AG04449 (cell line): Measurements from ENCODE around the gene FAM89A.
"Not testable (repeated sequence)": the region's sequence is repeated elsewhere in the genome, so short reads cannot be mapped to it uniquely, and the experiment has no call there.

Experiments used
- CTCF ChIA-PET: fragments of 350-600 bp; formaldehyde crosslinking; extraction: SDS; loops from one replicate; lab custom pipeline; 2021; ENCODE audit warnings: antibody characterized with exemption; lab: Yijun Ruan, JAX
- POLR2A ChIA-PET: fragments of 400-600, 350-600 bp; formaldehyde crosslinking; extraction: SDS; loops from one replicate; lab custom pipeline; 2020; ENCODE audit warnings: antibody characterized with exemption, inconsistent platforms; lab: Yijun Ruan, JAX
- DNase-seq: peaks from one replicate; pipeline ENCODE4 v3.0.0-alpha.2; 2010; ENCODE audit warnings: low read depth, low spot score
- H3K4me3 ChIP-seq: 2 replicates; pipeline ENCODE4 v1.5.1; 2011; ENCODE audit warnings: low read depth, mild to moderate bottlenecking, control low read depth, low read length
- TF ChIP-seq, protein P1 (sequence below): IDR thresholded peaks from one replicate; pipeline ENCODE4 v1.5.1; 2011; ENCODE audit warnings: mild to moderate bottlenecking, moderate library complexity, low read length, control low read depth, inconsistent platforms; ENCODE audit not compliant: insufficient read depth; ENCODE audit errors: missing control alignments

FAM89A gene

DNA sequence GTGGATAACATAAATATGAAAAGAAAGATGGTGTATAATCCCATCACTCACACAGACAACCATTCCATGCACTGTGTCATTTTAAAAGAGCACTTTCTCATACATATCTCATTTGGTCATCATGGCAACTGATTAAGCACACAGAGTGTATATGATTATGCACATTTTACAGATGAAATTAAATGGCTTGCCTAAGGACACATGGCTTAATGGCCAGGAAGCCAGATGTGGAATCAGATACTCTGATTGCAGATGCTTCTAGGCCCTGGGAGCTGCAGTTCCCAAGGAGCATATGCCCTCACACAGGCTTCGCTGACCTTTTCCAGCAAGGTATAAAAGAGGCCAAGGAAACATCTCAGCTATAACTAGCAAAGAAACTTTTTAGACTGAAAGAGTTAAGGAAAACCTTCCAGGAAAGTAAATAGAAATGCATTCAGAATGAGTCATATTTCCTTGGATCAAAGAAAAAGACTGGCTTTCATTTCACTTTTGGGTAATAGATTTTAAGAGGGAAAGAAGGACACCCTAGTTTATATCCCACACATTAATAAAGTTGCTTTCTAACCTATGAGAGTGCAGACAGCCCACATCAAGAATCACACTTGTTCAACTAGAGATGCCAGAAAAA lies 19.6 kb upstream of the FAM89A start:
- no peak for DNase-seq
- ChIA-PET POLR2A (no interaction called here), CTCF (interaction anchor here (0.6 to 1.4 kb wide), 2 partner anchors 21 to 27 kb away, joined by 3 read pairs; no protein-coding TSS in a partner anchor)
- no peak overlapping the region for H3K4me3 ChIP-seq
- TF ChIP-seq, protein P1, sequence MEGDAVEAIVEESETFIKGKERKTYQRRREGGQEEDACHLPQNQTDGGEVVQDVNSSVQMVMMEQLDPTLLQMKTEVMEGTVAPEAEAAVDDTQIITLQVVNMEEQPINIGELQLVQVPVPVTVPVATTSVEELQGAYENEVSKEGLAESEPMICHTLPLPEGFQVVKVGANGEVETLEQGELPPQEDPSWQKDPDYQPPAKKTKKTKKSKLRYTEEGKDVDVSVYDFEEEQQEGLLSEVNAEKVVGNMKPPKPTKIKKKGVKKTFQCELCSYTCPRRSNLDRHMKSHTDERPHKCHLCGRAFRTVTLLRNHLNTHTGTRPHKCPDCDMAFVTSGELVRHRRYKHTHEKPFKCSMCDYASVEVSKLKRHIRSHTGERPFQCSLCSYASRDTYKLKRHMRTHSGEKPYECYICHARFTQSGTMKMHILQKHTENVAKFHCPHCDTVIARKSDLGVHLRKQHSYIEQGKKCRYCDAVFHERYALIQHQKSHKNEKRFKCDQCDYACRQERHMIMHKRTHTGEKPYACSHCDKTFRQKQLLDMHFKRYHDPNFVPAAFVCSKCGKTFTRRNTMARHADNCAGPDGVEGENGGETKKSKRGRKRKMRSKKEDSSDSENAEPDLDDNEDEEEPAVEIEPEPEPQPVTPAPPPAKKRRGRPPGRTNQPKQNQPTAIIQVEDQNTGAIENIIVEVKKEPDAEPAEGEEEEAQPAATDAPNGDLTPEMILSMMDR, result no peak

DNA sequence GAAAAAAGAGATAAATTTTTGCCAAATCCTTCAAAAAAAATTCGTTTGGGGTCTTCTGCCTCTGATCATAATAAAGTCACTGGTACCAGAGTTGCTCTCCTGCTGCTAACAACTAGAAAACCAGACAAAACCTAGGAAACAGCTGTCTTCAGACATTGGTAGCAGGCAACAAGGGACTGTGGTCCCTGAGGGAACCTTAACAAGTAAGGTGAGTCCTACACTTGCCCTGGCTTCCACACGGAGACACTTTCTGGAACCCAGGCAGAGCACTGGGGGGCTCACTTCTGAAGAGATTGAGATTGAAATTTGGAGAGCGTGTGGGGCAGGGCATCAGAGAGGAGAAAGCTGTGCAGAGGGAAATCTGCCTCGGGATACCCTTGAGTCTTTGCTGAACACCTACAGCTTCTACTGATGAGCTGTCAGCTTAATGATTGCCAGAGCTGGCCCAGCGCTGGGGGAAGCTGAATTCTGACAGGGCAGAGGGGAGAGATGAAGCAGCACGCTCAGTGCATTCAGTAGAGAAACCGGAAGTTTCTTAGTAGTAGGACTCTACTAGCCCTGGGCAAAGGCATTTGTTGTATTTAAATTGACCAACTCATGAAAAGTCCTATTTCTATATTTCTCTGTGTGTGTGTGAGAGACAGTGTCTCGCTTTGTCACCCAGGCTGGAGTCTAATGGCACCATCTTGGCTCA lies 18.5 kb upstream of the FAM89A start:
- ChIA-PET CTCF (interaction anchor here (1.0 kb wide), 1 partner anchor 20 kb away, joined by 3 read pairs; no protein-coding TSS in a partner anchor), POLR2A (interaction anchor here (0.6 kb wide), 1 partner anchor 61 kb away, joined by 3 read pairs; no protein-coding TSS in a partner anchor)
- H3K4me3 ChIP-seq, result no peak overlapping the region

DNA sequence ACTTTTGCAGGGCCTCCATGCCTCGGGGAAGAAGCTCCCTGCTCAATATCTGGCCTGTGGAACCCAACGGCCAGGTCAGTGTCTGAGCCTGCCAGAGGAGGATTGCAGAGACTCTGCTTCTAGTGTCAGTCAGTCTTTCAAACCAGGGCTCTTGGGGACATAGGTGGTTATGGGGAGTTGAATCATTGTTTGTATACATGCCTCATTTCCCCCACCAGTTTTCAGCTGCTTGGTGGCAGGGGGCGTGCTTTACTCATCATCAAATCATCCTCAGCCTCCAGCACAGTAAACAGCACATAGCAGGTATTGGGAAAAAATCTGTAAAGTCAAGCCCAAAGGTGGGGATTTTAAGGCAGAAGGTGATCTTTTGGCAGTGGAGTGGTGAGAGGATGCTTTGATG lies 17.4 kb upstream of the FAM89A start:
- ChIA-PET POLR2A (no interaction called here), CTCF (interaction anchor here (1.0 kb wide), 1 partner anchor 18 kb away, joined by 3 read pairs; no protein-coding TSS in a partner anchor)
- H3K4me3 ChIP-seq, result no peak overlapping the region
- no peak for DNase-seq
- TF ChIP-seq, protein P1, result no peak

More for the DNA sequence above, 18.5 kb upstream of the FAM89A start:
- TF ChIP-seq, protein P1, result no peak
- no peak for DNase-seq

DNA sequence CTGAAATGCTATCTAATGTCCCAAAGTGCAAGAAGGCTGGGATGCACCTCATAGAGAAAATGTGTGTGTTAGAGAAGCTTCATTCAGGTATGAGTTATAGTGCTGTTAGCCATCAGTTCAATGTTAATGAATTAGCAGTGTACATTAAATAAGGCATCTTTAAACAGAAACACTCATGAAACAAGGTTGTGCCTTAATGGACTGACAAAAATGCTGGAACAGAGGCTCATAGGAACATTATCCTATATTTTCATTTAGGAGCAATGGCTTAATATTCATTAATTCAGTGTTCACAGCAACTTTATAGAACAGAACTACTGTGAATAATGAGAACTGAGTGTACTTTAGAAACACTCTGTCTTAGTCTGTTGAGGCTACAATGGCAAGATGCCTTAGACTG lies 15.2 kb upstream of the FAM89A start:
- CTCF ChIA-PET, result no interaction called here
- H3K4me3 ChIP-seq, result no peak overlapping the region
- POLR2A ChIA-PET, result no interaction called here
- TF ChIP-seq, protein P1, result no peak
- DNase-seq, result no peak

DNA sequence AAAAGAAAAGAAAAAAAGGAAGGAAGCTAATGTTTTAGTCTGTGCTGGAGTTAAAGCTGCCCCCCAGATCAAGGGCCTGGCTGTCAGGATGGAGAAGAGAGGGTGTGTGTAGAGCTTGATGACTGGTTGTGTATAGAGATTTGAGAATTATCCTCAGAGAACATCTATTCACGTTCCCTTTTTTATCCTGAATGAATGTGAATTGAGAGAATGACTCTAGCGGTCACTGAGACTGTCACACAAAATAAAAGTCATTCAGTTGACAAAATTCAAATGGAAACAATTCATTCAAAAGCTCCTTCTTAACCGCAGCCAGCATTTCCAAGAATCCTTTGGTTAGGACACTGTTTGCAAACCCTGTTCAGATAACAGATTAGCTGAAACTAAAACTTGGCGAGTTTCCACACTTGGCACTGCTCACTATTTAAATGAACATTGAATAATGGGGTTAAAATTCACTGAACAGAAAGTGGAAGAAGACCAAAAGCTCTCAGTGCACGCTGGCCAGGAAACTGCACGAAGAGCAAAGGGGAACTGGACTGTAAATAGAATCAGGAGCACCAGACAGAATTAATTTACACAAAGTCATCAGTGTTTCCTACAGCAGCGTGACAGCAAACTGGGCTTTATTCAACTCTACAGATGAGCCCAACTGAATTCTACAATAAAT lies 13.6 kb upstream of the FAM89A start:
- H3K4me3 ChIP-seq, result no peak overlapping the region
- TF ChIP-seq, protein P1, result no peak
- ChIA-PET CTCF (interaction anchor here (1.0 to 1.7 kb wide), 4 partner anchors 9 to 157 kb away, joined by 3 to 5 read pairs (median 4); no protein-coding TSS in a partner anchor), POLR2A (no interaction called here)
- peak; percentile 12 for DNase-seq

DNA sequence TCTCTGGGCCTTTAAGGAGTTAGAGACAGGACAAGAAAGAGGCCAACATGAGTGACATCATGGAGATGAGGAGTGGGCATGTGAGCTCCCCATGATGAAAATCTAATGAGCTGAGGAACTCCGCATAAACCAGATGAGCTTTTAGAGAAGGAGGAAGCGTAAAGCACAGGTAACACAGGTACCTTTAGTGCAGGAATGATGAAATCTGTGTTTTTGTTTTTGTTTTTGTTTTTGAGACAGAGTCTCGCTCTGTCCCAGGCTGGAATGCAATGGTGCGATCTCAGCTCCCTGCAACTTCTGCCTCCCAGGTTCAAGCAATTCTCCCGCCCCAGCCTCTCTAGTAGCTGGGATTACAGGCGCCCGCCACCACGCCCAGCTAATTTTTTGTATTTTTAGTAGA lies 12.7 kb upstream of the FAM89A start:
- no peak for DNase-seq
- TF ChIP-seq, protein P1, result no peak
- no peak overlapping the region for H3K4me3 ChIP-seq
- ChIA-PET POLR2A (no interaction called here), CTCF (interaction anchor here (1.0 to 1.7 kb wide), 3 partner anchors 15 to 158 kb away, joined by 3 to 5 read pairs (median 5); no protein-coding TSS in a partner anchor)

DNA sequence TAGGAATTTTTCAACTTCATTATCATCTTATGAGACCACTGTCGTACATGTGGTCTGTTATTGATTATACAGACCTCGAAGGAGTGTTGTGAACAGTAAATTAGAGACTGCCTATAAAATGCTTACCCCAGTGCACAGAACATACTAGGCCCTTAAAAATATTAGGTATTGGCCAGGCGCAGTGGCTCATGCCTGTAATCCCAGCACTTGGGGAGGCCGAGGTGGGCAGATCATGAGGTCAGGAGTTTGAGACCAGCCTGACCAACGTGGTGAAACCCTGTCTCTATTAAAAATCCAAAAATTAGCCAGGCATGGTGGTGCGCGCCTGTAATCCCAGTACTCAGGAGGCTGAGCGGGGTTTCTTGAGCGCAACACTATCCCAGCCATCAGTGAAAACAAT lies 10.9 kb upstream of the FAM89A start:
- H3K4me3 ChIP-seq, CTCF ChIA-PET, POLR2A ChIA-PET, DNase-seq: not testable (repeated sequence)
